CD14-positive monocyte (primary cell): ENCODE data around the gene ARHGAP15. TPM values are rescaled to one million over a fixed set of nuclear protein-coding genes. Genes with fewer than 3 reads are reported as not detected.

ENCODE experiments used
- DNase-seq, 3 donors: peaks; one replicate each; pipeline ENCODE4 v3.0.0-alpha.2; 2011 to 2022
- H2AFZ ChIP-seq: 2 replicates; pipeline ENCODE4 v1.6.0; 2012; ENCODE audit warnings: mild to moderate bottlenecking, low read depth, low read length, inconsistent platforms; ENCODE audit not compliant: insufficient read depth, poor library complexity, severe bottlenecking
- H3K27ac ChIP-seq, 2 donors: 1 replicate in 1 of 2; 2 replicates in 1 of 2; pipeline ENCODE4 v1.5.1; 2012 to 2013; ENCODE audit warnings: low read length in 2 of 2, control low read depth in 1 of 2, inconsistent platforms in 1 of 2, low read depth in 1 of 2, mild to moderate bottlenecking in 1 of 2
- H3K27me3 ChIP-seq, 2 donors: one replicate each; pipeline versions ENCODE4 v1.6.0 to v1.6.1; 2011 to 2013; ENCODE audit warnings: low read length in 2 of 2; ENCODE audit not compliant: control insufficient read depth in 2 of 2, insufficient read depth in 2 of 2
- H3K36me3 ChIP-seq, 2 donors: replicated peaks in 1 of 2; 1 replicate in 1 of 2; 2 replicates in 1 of 2; pipeline versions ENCODE4 v1.5.1 to v1.6.1; 2012 to 2013; ENCODE audit warnings: low read length in 2 of 2, control low read depth in 1 of 2, inconsistent platforms in 1 of 2, mild to moderate bottlenecking in 1 of 2; ENCODE audit not compliant: insufficient read depth in 2 of 2, control insufficient read depth in 1 of 2
- H3K4me1 ChIP-seq, 2 donors: 1 replicate in 1 of 2; 2 replicates in 1 of 2; pipeline versions ENCODE4 v1.5.1 to v1.6.1; 2012 to 2013; ENCODE audit warnings: low read length in 2 of 2, control low read depth in 1 of 2, inconsistent platforms in 1 of 2, mild to moderate bottlenecking in 1 of 2, moderate library complexity in 1 of 2; ENCODE audit not compliant: insufficient read depth in 2 of 2, control insufficient read depth in 1 of 2
- H3K4me2 ChIP-seq: replicated peaks from 2 replicates; pipeline ENCODE3; 2012; ENCODE audit warnings: low read length, moderate library complexity, mild to moderate bottlenecking; ENCODE audit not compliant: poor library complexity, severe bottlenecking; ENCODE audit errors: extremely low read depth
- H3K4me3 ChIP-seq, 3 experiments: fragments of 200-600 bp in 1 of 3; sonication (generic) in 1 of 3; replicated peaks in 1 of 3; 1 replicate in 2 of 3; 2 replicates in 1 of 3; pipeline ENCODE4 v1.5.1; 2011 to 2013; ENCODE audit warnings: low read length in 3 of 3, mild to moderate bottlenecking in 3 of 3, control low read depth in 2 of 3, low read depth in 2 of 3, inconsistent platforms in 1 of 3, moderate library complexity in 1 of 3
- H3K79me2 ChIP-seq: 2 replicates; pipeline ENCODE4 v1.6.0; 2012; ENCODE audit warnings: mild to moderate bottlenecking, control low read depth, inconsistent platforms, low read length, moderate library complexity; ENCODE audit not compliant: insufficient read depth
- H3K9ac ChIP-seq: 2 replicates; pipeline ENCODE4 v1.6.0; 2017; ENCODE audit warnings: low read length, mild to moderate bottlenecking; ENCODE audit not compliant: insufficient read depth, poor library complexity, severe bottlenecking
- H3K9me3 ChIP-seq, 2 donors: replicated peaks in 1 of 2; 1 replicate in 1 of 2; 2 replicates in 1 of 2; pipeline versions ENCODE4 v1.5.1 to v1.6.1; 2012 to 2013; ENCODE audit warnings: low read length in 2 of 2, control low read depth in 1 of 2; ENCODE audit not compliant: control insufficient read depth in 1 of 2, insufficient read depth in 1 of 2
- H4K20me1 ChIP-seq: 2 replicates; pipeline ENCODE4 v1.6.0; 2012; ENCODE audit warnings: mild to moderate bottlenecking, low read length, control low read depth, moderate library complexity; ENCODE audit not compliant: insufficient read depth
- H3K27ac Mint-ChIP-seq, 7 donors: one replicate each; pipeline ENCODE4 v1.8.0; 2020; ENCODE audit warnings: mild to moderate bottlenecking in 7 of 7, mixed read lengths in 7 of 7, moderate library complexity in 6 of 7, inconsistent platforms in 2 of 7
- H3K27me3 Mint-ChIP-seq, 3 donors: one replicate each; pipeline ENCODE4 v1.8.0; 2021 to 2022; ENCODE audit warnings: low read depth in 3 of 3, mild to moderate bottlenecking in 3 of 3, mixed read lengths in 3 of 3, moderate library complexity in 3 of 3, inconsistent platforms in 1 of 3
- H3K36me3 Mint-ChIP-seq, 2 donors: one replicate each; pipeline ENCODE4 v1.8.0; 2020; ENCODE audit warnings: mixed read lengths in 2 of 2, inconsistent platforms in 1 of 2, mild to moderate bottlenecking in 1 of 2
- H3K4me1 Mint-ChIP-seq: one replicate; pipeline ENCODE4 v1.8.0; 2020; ENCODE audit warnings: mild to moderate bottlenecking, mixed read lengths
- H3K4me3 Mint-ChIP-seq, 2 donors: one replicate each; pipeline ENCODE4 v1.8.0; 2020; ENCODE audit warnings: mild to moderate bottlenecking in 2 of 2, mixed read lengths in 2 of 2, moderate library complexity in 1 of 2
- H3K9me3 Mint-ChIP-seq, 7 donors: one replicate each; pipeline ENCODE4 v1.8.0; 2020 to 2022; ENCODE audit warnings: mixed read lengths in 7 of 7, mild to moderate bottlenecking in 6 of 7, moderate library complexity in 6 of 7, inconsistent platforms in 2 of 7
- CTCF ChIP-seq: fragments of 200-600 bp; IDR thresholded peaks from one replicate; pipeline ENCODE4 v1.8.0; 2022; ENCODE audit warnings: antibody characterized with exemption, mild to moderate bottlenecking
- WGBS: methylation state at CpG from one replicate; pipeline ENCODE4 v1.1.5; 2013; ENCODE audit warnings: missing lambda C conversion rate; ENCODE audit not compliant: insufficient coverage; 5-methylcytosine and 5-hydroxymethylcytosine counted together
- intact Hi-C, 2 donors: fragments of 100-400 bp; cut with micrococcal nuclease; formaldehyde crosslinking; loops; one replicate each; pipeline versions ENCODE4 v1.15.0 to v1.15.1; 2023
- polyA plus RNA-seq, 3 donors: library from polyadenylated mRNA; depleted of rRNA in 1 of 3; unstranded in 2 of 3; stranded (reverse) in 1 of 3; fragments of 300-500 nt in 2 of 3; fragments of >200 nt in 1 of 3; fragmentation: Illumina TruSeq in 2 of 3; gene quantifications; 1 replicate in 2 of 3; 2 replicates in 1 of 3; pipeline ENCODE4 v1.2.3, GENCODE V29; 2012 to 2021

ARHGAP15 gene
- polyA plus RNA-seq, 3 donors, result 35.4 to 50.9 (median 50.7) TPM

- Mint-ChIP-seq H3K4me3 (peak overlapping the region in 1 of 2 donors; percentile 11), H3K27ac (peak overlapping the region in 1 of 7 donors; percentile 49), H3K4me1 (peaks cover 13% of the 10 kb centered on the region), H3K27me3 (no peaks in the 10 kb centered on the region), H3K9me3 (peaks cover 0 to 3% (median 0%) of the 10 kb centered on the region in 7 donors), H3K36me3 (no peaks in the 10 kb centered on the region)
- peaks cover 8% of the 10 kb centered on the region in 2 donors for H3K4me1 ChIP-seq
- no peak overlapping the region for H3K9ac ChIP-seq
- intact Hi-C loops, result no loop called here
- H3K9me3 ChIP-seq, result no peaks in the 10 kb centered on the region
- H4K20me1 ChIP-seq, result no peaks in the 10 kb centered on the region
- H3K4me3 ChIP-seq, result no peak overlapping the region
- H3K27me3 ChIP-seq, result no peaks in the 10 kb centered on the region
- no peak for TF ChIP-seq CTCF
- H3K79me2 ChIP-seq, result no peaks in the 10 kb centered on the region
- no peak overlapping the region for H3K4me2 ChIP-seq
- H3K27ac ChIP-seq, result peak overlapping the region in 1 of 2 donors; percentile 9
- peak; percentile 8 to 38 (median 15) for DNase-seq
- no peaks in the 10 kb centered on the region for H3K36me3 ChIP-seq
- whole genome bisulfite sequencing, result 67% methylated on average over 1 of the region's 1 CpG
- no peak overlapping the region for H2AFZ ChIP-seq
These were observed 678.5 kb downstream of the ARHGAP15 start for GRCh38 chr2:143807671-143808070.

DNA sequence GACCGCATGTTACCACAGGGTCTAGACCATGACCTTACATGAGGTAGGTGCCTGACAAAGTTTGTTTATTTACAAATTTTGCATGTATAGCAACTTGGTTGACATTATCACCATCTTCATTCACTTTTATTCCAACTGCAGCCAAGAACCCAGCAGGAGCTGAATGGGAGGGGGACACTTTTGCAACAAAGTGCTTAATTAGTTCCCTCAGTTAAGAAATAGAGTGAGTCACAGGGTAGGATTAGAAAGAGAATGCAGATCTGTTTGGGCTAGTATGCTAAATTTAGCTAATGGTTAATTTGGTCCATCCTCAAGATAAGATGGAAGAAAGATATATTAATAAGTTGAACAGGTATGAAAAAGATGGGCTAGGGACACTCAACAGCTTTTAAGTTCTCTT, 678.9 kb downstream of the ARHGAP15 start:
- Histone ChIP-seq H3K9me3 (no peaks in the 10 kb centered on the region), H2AFZ (no peak overlapping the region), H3K4me2 (no peak overlapping the region), H3K36me3 (no peaks in the 10 kb centered on the region), H3K4me1 (peaks cover 8% of the 10 kb centered on the region in 2 donors), H3K27ac (peak overlapping the region in 1 of 2 donors; percentile 9), H3K4me3 (no peak overlapping the region), H3K79me2 (no peaks in the 10 kb centered on the region), H3K27me3 (no peaks in the 10 kb centered on the region), H4K20me1 (no peaks in the 10 kb centered on the region), H3K9ac (no peak overlapping the region)
- peak overlapping the region in 1 of 7 donors; percentile 49 for H3K27ac Mint-ChIP-seq
- TF ChIP-seq CTCF, result no peak
- no peak overlapping the region for H3K4me3 Mint-ChIP-seq
- no CpG with 5 or more reads among the region's 1 CpG for WGBS
- H3K9me3 Mint-ChIP-seq, result peaks cover 0 to 3% (median 2%) of the 10 kb centered on the region in 7 donors
- no peaks in the 10 kb centered on the region for H3K36me3 Mint-ChIP-seq
- H3K4me1 Mint-ChIP-seq, result peaks cover 13% of the 10 kb centered on the region
- H3K27me3 Mint-ChIP-seq, result peaks cover 0 to 2% (median 0%) of the 10 kb centered on the region in 3 donors
- no peak for DNase-seq
- intact Hi-C loops, result no loop called here
